DND-41 (cell line): ENCODE measurements around the gene TRIM15.
"Not testable (repeated sequence)": the region's sequence is repeated elsewhere in the genome, so short reads cannot be mapped to it uniquely, and the experiment has no call there.

Experiments
- CTCF ChIP-seq: IDR thresholded peaks from 2 replicates; pipeline ENCODE4 v1.5.1; 2012; ENCODE audit warnings: borderline replicate concordance, low read length, moderate library complexity, mild to moderate bottlenecking; ENCODE audit not compliant: poor library complexity, severe bottlenecking; ENCODE audit errors: extremely low read depth
- EZH2 ChIP-seq: IDR thresholded peaks from 3 replicates; pipeline ENCODE4 v1.6.1; 2012; ENCODE audit warnings: borderline replicate concordance, low read depth, mild to moderate bottlenecking, moderate library complexity, low read length, inconsistent platforms; ENCODE audit not compliant: severe bottlenecking

GRCh38 chr6:30140240-30140639, 23.1 kb upstream of the TRIM15 start:
- TF ChIP-seq CTCF, EZH2: not testable (repeated sequence)
